ENCODE data around the gene XYLT1.

XYLT1 gene

GRCh38 chr16:17370731-17371285 is 100.0 kb downstream of the XYLT1 start:
- DNase-seq: no peak

GRCh38 chr16:17370223-17370707 is 100.5 kb downstream of the XYLT1 start:
- DNase-seq: no peak

GRCh38 chr16:17369421-17370222 is 101.1 kb downstream of the XYLT1 start:
- peak; percentile 49 for DNase-seq

- no peak for DNase-seq
Observed at GRCh38 chr16:17368951-17369350, 101.8 kb downstream of the XYLT1 start.

GRCh38 chr16:17368446-17368845 is 102.3 kb downstream of the XYLT1 start:
- DNase-seq: no peak

- DNase-seq: no peak
Observed at GRCh38 chr16:17367923-17368322, 102.8 kb downstream of the XYLT1 start.

- no peak for DNase-seq
Observed at GRCh38 chr16:17367036-17367435, 103.7 kb downstream of the XYLT1 start.

- DNase-seq: no peak
Observed at GRCh38 chr16:17366299-17366961, 104.3 kb downstream of the XYLT1 start.

GRCh38 chr16:17365591-17366298 is 105.0 kb downstream of the XYLT1 start:
- DNase-seq: no peak

- DNase-seq: no peak
Observed at GRCh38 chr16:17365211-17365541, 105.6 kb downstream of the XYLT1 start.

GRCh38 chr16:17364319-17365210 is 106.2 kb downstream of the XYLT1 start:
- peak; percentile 37 for DNase-seq

- no peak for DNase-seq
Observed at GRCh38 chr16:17362946-17363345, 107.8 kb downstream of the XYLT1 start.

GRCh38 chr16:17362183-17362582 is 108.6 kb downstream of the XYLT1 start:
- DNase-seq: no peak

- no peak for DNase-seq
Observed at GRCh38 chr16:17360693-17361122, 110.1 kb downstream of the XYLT1 start.

- DNase-seq: no peak
Observed at GRCh38 chr16:17359788-17360390, 110.9 kb downstream of the XYLT1 start.

- DNase-seq: no peak
Observed at GRCh38 chr16:17358846-17359245, 111.9 kb downstream of the XYLT1 start.

GRCh38 chr16:17358355-17358754 is 112.4 kb downstream of the XYLT1 start:
- no peak for DNase-seq

GRCh38 chr16:17357307-17358062 is 113.3 kb downstream of the XYLT1 start:
- DNase-seq: no peak

- no peak for DNase-seq
Observed at GRCh38 chr16:17356243-17356933, 114.4 kb downstream of the XYLT1 start.

- DNase-seq: no peak
Observed at GRCh38 chr16:17354685-17355084, 116.1 kb downstream of the XYLT1 start.

Measured in activated CD4-positive, alpha-beta T cell treated with anti-CD3 and anti-CD28 coated beads for 1 hour (primary cell).